Stimulated activated naive CD8-positive, alpha-beta T cell treated with anti-CD3 and anti-CD28 coated beads, Interleukin-15, amount 100 ng/mL, for 72 hours (primary cell): Measurements from ENCODE around the gene NFE2L2.
"Not testable (repeated sequence)": the region's sequence is repeated elsewhere in the genome, so short reads cannot be mapped to it uniquely, and the experiment has no call there.

ENCODE experiments used
- ATAC-seq: fragments of 150-1000 bp; cut with Tn5 transposase; 2 replicates; pipeline ENCODE4 v1.10.0; 2021; ENCODE audit warnings: mild to moderate bottlenecking, moderate library complexity
- DNase-seq, 2 donors: peaks; one replicate each; pipeline ENCODE4 v3.0.0; 2021 to 2022
- H3K27ac Mint-ChIP-seq, 2 donors: one replicate each; pipeline ENCODE4 v1.8.0; 2022; ENCODE audit warnings: mild to moderate bottlenecking in 2 of 2, mixed read lengths in 2 of 2, moderate library complexity in 2 of 2
- H3K27me3 Mint-ChIP-seq: one replicate; pipeline ENCODE4 v1.8.0; 2022; ENCODE audit warnings: mixed read lengths
- H3K4me1 Mint-ChIP-seq: one replicate; pipeline ENCODE4 v1.8.0; 2022; ENCODE audit warnings: mild to moderate bottlenecking, mixed read lengths
- H3K4me3 Mint-ChIP-seq, 2 donors: one replicate each; pipeline ENCODE4 v1.8.0; 2022; ENCODE audit warnings: mild to moderate bottlenecking in 2 of 2, mixed read lengths in 2 of 2, moderate library complexity in 1 of 2
- H3K9me3 Mint-ChIP-seq, 2 donors: one replicate each; pipeline ENCODE4 v1.8.0; 2022; ENCODE audit warnings: mixed read lengths in 2 of 2

NFE2L2 gene

DNA sequence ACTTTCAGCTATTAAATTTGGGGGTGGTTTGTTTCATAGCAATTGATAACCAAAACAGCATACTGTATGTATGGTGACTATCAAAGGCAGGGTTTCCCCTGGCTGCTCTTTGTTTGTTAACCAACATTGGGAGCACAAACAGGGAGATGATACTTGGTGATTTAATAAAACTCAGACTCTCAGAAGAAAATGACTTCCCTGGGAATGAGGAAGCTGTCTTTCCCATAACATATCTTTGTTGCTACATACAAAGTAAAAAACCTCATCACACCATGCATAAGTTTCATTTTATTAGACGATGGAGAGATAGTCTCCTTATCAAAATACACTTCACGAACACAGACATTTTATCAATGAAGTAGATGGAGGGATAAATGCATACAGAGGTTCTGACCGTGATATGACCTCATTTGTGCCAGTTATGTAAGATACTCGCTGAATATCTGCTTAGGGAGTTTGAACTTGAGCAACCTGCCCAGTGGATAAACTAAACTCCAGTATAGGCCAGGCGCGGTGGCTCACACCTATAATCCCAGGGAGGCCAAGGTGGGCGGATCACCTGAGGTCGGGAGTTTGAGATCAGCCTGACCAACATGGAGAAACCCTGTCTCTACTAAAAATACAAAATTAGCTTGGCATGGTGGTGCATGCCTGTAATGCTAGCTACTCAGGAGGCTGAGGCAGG is 3.8 kb upstream of the NFE2L2 start:
- H3K9me3 Mint-ChIP-seq, result no peaks in the 10 kb centered on the region
- H3K4me3 Mint-ChIP-seq, result no peak overlapping the region
- no peaks in the 10 kb centered on the region for H3K27me3 Mint-ChIP-seq
- H3K4me1 Mint-ChIP-seq, result peaks cover 56% of the 10 kb centered on the region
- H3K27ac Mint-ChIP-seq, result no peak overlapping the region
- no peak for ATAC-seq
- DNase-seq, result no peak

DNA sequence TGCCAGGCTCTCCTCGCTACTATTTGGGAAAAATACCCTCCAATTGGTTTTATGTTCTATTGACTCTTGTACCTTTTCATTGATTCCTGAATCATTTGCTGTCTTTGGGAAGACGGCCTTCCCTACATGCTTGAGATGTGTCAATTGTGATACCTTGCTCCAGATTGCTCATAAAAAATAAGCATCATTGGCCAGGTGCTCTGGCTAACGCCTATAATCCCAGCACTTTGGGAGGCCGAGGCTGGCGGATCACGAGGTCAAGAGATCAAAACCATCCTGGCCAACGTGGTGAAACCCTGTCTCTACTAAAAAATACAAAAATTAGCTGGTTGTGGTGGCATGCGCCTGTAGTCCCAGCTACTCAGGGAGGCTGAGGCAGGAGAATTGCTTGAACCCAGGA is 2.4 kb upstream of the NFE2L2 start:
- peaks cover 47% of the 10 kb centered on the region for H3K4me1 Mint-ChIP-seq
- not testable (repeated sequence) for ATAC-seq, H3K4me3 Mint-ChIP-seq, H3K9me3 Mint-ChIP-seq, H3K27me3 Mint-ChIP-seq, DNase-seq
- H3K27ac Mint-ChIP-seq, result peak overlapping the region in 1 of 2 donors; percentile 22

DNA sequence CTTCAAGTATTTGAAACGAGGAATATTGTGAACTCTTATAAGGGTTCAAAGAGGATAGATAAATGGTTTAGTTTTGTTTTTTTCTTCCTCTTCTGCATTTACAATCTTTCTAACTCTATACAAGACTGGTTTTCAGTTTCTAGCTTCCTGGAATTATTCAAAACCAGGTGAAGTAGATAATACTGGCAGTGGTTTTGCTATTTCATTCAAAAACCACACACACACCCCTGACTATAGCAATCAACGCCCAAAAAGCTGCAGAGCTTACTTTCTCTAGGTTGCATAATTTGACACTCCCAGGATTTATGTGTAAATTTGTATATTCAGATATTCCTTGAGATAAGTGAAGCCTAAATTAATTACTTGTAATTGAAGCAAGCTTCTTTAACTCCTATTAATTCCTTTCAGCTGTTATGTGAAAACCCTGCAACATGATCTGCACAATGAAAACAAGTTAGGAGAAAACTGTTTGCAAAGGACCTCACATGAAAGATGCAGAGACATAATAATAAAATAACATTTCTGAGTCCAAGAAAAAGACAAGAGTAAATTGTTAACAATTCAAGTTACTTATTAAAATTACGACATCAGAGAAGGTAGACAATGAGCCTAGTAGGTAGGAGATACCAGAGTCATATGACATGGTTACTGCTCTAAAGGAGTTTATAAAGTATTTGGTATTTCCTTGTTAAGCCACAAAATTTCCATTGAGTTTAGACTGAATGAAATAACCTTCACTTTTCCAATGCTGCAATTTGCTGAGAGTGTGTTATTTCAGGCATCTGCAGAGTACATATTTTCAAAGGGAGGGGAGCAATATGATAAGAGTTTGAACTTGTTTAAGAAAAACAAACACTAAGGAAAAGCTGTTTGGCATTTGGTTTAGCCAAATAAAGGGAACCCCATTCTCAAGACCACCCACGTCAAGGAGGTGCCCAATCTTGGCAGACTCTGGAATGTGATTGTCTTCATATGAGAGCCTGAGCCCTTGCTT is 1.6 kb upstream of the NFE2L2 start:
- ATAC-seq, result no peak
- Mint-ChIP-seq H3K4me3 (peak overlapping the region; percentile 91 to 94), H3K4me1 (peaks cover 52% of the 10 kb centered on the region)

DNA sequence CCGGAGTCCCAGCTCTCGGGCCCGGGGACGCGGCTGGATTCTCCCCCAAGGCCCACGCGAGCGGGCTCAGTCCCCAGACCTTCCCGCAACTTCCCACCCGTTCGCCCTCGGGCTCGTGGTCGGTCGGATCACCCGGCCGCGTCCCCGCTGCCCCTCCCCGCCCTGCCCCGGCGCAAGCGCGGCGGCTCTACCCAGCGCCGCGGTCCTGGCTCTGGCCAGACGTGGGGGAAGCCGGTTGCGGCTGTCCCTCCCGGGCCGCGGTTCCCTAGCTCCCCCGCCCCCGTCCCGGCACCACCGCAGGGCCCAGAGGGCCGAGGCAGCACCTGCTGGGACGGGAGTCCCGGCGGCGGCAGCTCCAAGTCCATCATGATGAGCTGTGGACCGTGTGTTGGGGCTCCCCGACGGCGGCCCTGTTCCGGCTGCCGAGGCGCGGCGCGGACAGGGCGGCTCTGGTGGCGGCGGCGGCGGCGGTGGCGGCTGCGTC is 276 bp downstream of the NFE2L2 start:
- ATAC-seq (no peak), DNase-seq (no peak)
- Mint-ChIP-seq H3K27me3 (no peaks in the 10 kb centered on the region), H3K4me3 (peak overlapping the region; percentile 91 to 94), H3K9me3 (no peaks in the 10 kb centered on the region), H3K27ac (peak overlapping the region in 1 of 2 donors; percentile 100), H3K4me1 (peaks cover 54% of the 10 kb centered on the region)

More for the DNA sequence above, 1.6 kb upstream of the NFE2L2 start:
- no peak for DNase-seq
- peak overlapping the region; percentile 100 for H3K27ac Mint-ChIP-seq
- no peaks in the 10 kb centered on the region for H3K27me3 Mint-ChIP-seq
- no peaks in the 10 kb centered on the region for H3K9me3 Mint-ChIP-seq

DNA sequence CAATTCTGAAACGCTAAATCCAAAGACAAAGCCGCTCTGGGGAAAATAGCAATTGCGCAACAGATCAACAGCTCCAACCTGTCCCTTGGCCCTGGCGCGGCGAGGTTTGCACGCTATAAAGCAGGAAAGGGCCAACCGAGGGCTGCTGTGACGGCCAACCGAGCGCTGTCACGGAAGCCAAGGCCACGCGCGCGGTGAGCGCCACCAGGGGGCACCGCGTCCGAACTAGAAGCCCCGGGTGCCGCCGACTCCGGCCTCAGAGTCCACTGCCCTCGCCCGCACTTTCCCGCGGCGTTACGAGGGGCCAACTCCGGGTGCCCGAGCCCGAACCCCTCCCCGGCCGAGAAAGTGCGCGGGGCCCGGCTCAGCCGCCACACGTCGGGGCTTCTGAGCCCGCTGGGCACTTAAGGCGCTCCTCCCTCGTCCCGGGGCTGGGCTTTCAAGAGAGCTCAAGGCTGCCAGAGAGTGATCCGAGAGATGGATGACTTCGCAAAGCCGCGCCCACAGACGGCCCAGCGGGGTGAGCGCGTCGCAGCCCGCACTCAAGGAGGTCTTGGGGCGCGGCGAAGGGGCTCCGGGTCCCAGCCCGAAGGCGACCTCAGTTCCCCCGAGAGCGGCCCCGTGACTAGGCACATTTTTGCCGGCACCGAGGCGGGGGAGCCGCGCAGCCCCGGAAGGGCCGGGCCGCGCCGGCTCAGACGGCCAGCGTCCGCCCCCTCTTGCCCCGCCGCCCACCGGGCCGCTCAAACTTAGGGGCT is 897 bp downstream of the NFE2L2 start:
- H3K9me3 Mint-ChIP-seq, result no peaks in the 10 kb centered on the region
- H3K27ac Mint-ChIP-seq, result peak overlapping the region; percentile 100
- peaks cover 58% of the 10 kb centered on the region for H3K4me1 Mint-ChIP-seq
- peak; percentile 96 for DNase-seq
- ATAC-seq, result peak; percentile 75
- peak overlapping the region; percentile 91 to 94 for H3K4me3 Mint-ChIP-seq
- H3K27me3 Mint-ChIP-seq, result no peaks in the 10 kb centered on the region

DNA sequence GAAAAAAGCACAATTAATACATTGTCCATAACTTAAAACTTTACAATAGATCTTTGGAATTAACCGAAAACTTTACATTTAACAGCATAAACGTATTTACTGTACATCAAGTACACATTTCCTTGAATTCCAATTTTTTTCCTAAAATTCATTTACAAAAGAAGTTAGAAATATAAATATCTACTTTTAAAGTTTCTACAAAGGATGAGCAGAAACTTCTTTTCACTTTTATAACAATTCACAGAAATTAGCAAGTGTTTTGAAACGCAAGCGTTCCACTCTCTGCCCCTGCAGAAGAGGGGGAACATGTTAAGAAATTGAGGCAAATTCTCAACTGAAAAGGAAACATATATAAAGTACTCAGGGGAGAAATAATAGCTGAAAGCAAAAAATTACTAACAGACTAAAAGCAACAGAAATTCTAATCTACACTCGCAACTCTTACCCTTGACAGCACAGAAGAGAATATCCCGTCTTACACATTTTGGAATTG is 1.5 kb downstream of the NFE2L2 start:
- Mint-ChIP-seq H3K27me3 (no peaks in the 10 kb centered on the region), H3K4me1 (peaks cover 63% of the 10 kb centered on the region), H3K4me3 (peak overlapping the region; percentile 90 to 94), H3K9me3 (peaks cover 0 to 6% of the 10 kb centered on the region in 2 donors), H3K27ac (peak overlapping the region; percentile 100)
- no peak for DNase-seq
- ATAC-seq, result no peak

DNA sequence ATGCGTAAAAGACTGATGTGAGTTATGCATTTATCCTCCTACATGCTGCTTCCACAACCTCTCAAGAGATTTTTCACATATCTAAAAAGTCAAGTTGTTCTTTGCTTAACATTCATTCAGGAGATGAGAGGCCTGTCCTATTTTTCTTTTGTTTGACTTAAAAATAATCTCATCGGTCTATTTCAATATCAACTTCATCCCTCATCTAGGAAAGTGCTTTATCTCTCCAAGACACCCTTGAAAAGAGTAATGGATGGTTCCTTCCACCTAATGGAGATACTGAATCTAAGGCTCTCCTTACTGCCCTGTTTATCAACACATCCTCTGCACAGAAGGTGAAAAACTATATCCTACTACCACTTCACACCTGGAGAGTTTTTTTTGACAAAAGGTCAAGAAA is 2.4 kb downstream of the NFE2L2 start:
- Mint-ChIP-seq H3K4me3 (peak overlapping the region; percentile 90 to 94), H3K4me1 (peaks cover 66% of the 10 kb centered on the region)
- no peak for ATAC-seq

DNA sequence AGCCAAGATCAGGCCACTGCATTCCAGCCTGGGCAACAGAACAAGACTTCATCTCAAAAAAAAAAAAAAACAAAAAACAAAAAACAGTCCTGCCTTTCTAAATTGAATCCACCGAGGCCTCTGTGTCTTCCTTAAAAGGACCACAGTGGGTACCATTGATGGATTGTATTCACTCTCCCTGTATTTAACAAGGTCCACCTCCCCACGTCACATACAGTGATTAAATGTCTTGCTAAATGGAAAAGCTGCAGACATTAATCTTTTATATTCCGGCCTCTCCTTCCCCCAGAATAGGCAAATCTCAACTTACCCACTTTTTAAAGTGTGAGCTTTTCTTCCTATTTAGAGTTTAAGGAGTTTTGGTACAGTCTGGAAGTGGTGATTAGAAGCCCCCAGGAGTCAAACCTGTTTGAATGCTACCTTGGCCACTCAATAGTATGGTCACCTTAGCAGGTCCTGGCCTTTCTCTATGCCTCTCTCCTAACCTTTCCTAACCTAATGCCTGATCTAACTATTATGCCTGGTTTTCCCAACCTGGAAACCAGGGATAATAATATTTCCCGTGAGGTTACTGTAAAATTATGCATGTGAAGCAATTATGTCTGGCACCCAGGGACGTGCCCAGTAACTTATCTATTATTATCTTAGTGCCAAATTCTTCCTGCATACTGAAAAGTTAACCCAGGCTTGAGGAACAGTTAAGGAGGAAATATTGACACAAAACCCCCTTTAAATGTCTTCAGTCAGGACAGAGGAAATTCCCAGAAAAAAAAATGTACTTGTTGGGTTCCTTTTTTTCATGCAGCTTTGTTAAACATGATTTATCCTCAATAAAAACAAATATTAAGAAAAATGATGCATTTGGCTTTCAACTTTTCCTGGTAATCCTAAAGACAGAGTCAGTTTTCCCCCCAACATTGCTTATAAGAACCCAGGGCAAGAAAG is 3.1 kb downstream of the NFE2L2 start:
- Mint-ChIP-seq H3K4me3 (peak overlapping the region; percentile 90 to 94), H3K4me1 (peaks cover 66% of the 10 kb centered on the region), H3K27me3 (no peaks in the 10 kb centered on the region), H3K27ac (peak overlapping the region; percentile 100), H3K9me3 (peaks cover 0 to 7% of the 10 kb centered on the region in 2 donors)
- ATAC-seq (no peak), DNase-seq (no peak)

More for the DNA sequence above, 2.4 kb downstream of the NFE2L2 start:
- DNase-seq, result no peak
- Mint-ChIP-seq H3K27ac (peak overlapping the region; percentile 100), H3K27me3 (no peaks in the 10 kb centered on the region), H3K9me3 (peaks cover 0 to 7% of the 10 kb centered on the region in 2 donors)

DNA sequence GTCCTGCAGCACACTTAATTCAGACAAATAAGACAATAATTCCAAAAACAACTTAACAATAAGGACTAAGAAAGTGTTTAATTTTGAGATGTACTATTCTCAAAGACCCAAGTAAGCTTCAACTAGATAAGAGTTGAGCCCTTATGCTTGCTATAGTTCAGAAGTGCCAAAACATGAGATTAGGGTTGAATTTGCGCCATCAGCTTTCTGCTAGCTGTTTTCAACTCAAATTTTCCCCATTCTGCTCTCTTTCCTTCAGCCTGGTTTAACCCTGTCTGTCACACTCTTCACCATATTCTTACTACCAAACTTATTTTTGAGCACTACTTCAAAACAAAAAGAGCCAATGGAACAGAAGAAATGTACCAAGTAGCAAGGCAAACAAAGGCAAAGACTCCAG is 4.1 kb downstream of the NFE2L2 start:
- H3K27ac Mint-ChIP-seq, result peak overlapping the region in 1 of 2 donors; percentile 93
- H3K9me3 Mint-ChIP-seq, result peaks cover 0 to 7% of the 10 kb centered on the region in 2 donors
- no peaks in the 10 kb centered on the region for H3K27me3 Mint-ChIP-seq
- peak overlapping the region; percentile 90 to 94 for H3K4me3 Mint-ChIP-seq
- ATAC-seq (no peak), DNase-seq (no peak)
- H3K4me1 Mint-ChIP-seq, result peaks cover 70% of the 10 kb centered on the region

DNA sequence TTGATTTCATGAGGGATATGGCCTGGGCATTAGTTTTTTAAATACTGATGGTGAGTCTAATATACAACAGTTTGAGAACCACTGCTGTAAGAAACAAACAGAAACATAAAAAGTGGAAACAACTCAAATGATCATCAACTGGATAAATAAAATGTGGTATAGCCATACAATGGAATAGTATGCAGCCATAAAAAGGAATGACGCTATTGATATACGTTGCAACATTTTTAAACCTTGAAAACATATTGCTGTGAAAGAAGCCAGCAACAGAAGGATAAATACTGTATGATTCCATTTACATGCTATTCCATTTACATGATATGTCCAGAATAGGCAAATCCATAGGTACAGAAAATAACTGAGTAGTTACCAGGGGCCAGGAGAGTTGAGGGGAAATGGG is 6.5 kb downstream of the NFE2L2 start:
- H3K4me3 Mint-ChIP-seq, result peak overlapping the region; percentile 26 to 58
- ATAC-seq (no peak), DNase-seq (no peak)
- H3K27ac Mint-ChIP-seq, result no peak overlapping the region
- no peaks in the 10 kb centered on the region for H3K27me3 Mint-ChIP-seq
- peaks cover 0 to 7% of the 10 kb centered on the region in 2 donors for H3K9me3 Mint-ChIP-seq
- peaks cover 83% of the 10 kb centered on the region for H3K4me1 Mint-ChIP-seq

DNA sequence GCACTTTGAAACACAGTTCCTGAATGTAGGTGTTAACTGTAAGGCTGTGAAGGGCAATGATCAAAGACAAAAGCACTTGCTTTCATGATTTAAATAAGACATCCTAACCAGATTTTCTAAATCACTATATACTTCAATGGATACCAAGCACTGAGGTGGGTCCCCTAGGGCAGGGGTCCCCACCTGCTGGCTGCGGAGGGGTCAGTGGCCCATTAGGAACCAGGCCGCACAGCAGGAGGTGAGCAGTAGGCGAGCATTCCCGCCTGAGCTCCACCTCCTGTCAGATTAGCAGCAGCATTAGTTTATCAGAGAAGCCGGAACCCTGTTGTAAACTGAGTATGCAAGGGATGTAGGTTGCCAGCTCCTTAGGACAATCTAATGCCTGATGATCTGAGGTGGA is 7.1 kb downstream of the NFE2L2 start:
- peaks cover 0 to 7% of the 10 kb centered on the region in 2 donors for H3K9me3 Mint-ChIP-seq
- no peaks in the 10 kb centered on the region for H3K27me3 Mint-ChIP-seq
- H3K27ac Mint-ChIP-seq, result peak overlapping the region in 1 of 2 donors; percentile 50
- H3K4me1 Mint-ChIP-seq, result peaks cover 89% of the 10 kb centered on the region
- DNase-seq (no peak), ATAC-seq (no peak)
- H3K4me3 Mint-ChIP-seq, result peak overlapping the region; percentile 26 to 58

DNA sequence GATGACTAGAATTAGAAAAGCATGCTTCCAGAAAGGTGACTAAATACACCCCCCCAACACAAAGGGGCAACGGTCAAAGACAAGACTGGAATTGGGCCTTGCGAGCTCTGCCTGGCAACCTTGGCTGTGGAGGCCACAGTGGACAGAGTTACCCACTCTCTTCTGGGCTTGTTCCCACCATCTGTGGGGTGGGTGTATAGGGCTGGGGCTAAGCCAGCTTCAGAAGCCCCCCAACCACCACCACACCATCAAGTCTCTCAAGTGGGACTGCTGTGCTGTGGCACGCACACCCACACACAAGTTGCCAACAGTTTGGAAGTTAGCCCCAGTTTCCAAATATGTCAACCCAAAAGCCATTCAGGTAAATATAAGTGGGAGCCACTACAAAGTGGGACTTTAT is 7.8 kb downstream of the NFE2L2 start:
- Mint-ChIP-seq H3K27me3 (no peaks in the 10 kb centered on the region), H3K9me3 (peaks cover 0 to 7% of the 10 kb centered on the region in 2 donors), H3K4me3 (peak overlapping the region; percentile 26 to 41), H3K4me1 (peaks cover 97% of the 10 kb centered on the region), H3K27ac (no peak overlapping the region)
- ATAC-seq, result no peak
- no peak for DNase-seq

DNA sequence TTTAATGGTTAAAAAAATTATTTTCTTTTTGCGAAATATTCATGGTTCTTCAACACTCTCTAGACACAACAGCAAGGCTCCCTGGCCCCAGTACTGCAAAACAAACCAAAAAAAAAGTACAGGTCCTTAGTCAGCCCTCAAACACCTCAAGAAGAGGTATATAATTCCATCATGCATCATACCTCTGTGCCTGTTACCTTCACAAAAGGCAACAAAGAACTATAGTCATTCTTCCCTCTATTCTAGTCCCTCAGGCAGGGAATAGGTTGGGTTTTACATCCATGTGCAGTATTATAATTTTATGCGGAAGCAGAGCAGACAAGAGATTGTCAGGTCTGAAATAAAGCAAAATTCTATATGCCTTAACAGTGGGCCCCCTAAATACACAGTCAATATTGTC is 8.5 kb downstream of the NFE2L2 start:
- ATAC-seq (no peak), DNase-seq (no peak)
- Mint-ChIP-seq H3K27me3 (no peaks in the 10 kb centered on the region), H3K9me3 (peaks cover 0 to 7% of the 10 kb centered on the region in 2 donors), H3K4me1 (peaks cover 97% of the 10 kb centered on the region), H3K27ac (peak overlapping the region in 1 of 2 donors; percentile 19), H3K4me3 (peak overlapping the region; percentile 9 to 27)

DNA sequence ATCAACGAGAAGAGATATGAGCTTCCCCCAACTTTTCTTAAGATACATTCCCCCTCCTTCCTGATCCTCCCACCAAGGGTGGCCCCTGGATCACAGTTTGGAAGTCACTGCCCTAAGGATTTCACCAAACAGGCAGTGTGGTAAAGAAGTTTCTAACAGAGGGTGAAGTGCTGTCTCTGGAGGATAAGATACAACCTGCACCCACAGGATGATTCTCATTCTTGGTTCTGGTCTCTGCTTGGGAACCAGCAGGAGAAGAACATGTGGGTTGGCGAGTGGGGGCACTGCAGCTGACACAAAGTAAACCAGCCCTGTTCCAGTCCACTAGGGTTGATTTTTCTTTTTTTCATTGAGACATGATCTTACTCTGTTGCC is 9.3 kb downstream of the NFE2L2 start:
- Mint-ChIP-seq H3K4me3 (no peak overlapping the region), H3K4me1 (peaks cover 97% of the 10 kb centered on the region), H3K9me3 (peaks cover 0 to 7% of the 10 kb centered on the region in 2 donors), H3K27me3 (no peaks in the 10 kb centered on the region), H3K27ac (no peak overlapping the region)
- no peak for ATAC-seq
- DNase-seq, result no peak
